GM06990 (cell line): Measurements from ENCODE around the gene MKKS.
A peak's percentile ranks its signal among the peaks of the same experiment; 100 is the strongest.

Experiments
- DNase-seq: peaks from one replicate; pipeline ENCODE4 v3.0.0-alpha.2; 2011; ENCODE audit not compliant: insufficient read length; ENCODE audit errors: extremely low read depth
- H3K27me3 ChIP-seq: replicated peaks from 2 replicates; pipeline ENCODE4 v1.6.0; 2011; ENCODE audit warnings: low read length; ENCODE audit not compliant: control insufficient read depth, insufficient read depth
- H3K36me3 ChIP-seq: 2 replicates; pipeline ENCODE4 v1.5.1; 2011; ENCODE audit warnings: low read length; ENCODE audit not compliant: control insufficient read depth, insufficient read depth
- H3K4me3 ChIP-seq: replicated peaks from 2 replicates; pipeline ENCODE4 v1.5.1; 2011; ENCODE audit warnings: low read depth, mild to moderate bottlenecking, control low read depth, low read length
- TF ChIP-seq, protein P1 (sequence below): IDR thresholded peaks from 2 replicates; pipeline ENCODE4 v1.5.1; 2011; ENCODE audit warnings: low read length, control low read depth, mild to moderate bottlenecking, inconsistent platforms; ENCODE audit not compliant: insufficient read depth, poor library complexity, severe bottlenecking

The MKKS gene

DNA sequence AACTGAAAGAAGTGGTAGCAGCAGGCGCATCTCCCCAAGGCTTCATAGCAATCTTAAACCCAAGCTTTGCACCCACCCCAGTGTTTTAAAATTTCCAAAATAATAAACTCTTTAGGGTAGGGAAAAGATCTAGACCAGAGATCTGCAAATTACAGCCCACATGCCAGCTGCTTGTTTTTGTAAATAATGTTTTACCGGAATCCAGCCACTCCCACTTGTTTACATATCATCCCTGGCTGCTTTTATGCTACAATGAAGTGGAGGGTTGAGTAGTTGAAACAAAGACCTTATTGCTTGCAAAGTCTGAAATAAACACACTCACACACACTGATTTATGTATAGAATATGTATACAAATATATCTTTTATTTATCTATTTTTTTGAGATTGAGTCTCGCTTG is 31.1 kb upstream of the MKKS start:
- Histone ChIP-seq H3K4me3 (no peak overlapping the region), H3K27me3 (no peaks in the 10 kb centered on the region), H3K36me3 (peaks cover 2% of the 10 kb centered on the region; the same call in 1 of the 2 replicates)
- TF ChIP-seq, protein P1, sequence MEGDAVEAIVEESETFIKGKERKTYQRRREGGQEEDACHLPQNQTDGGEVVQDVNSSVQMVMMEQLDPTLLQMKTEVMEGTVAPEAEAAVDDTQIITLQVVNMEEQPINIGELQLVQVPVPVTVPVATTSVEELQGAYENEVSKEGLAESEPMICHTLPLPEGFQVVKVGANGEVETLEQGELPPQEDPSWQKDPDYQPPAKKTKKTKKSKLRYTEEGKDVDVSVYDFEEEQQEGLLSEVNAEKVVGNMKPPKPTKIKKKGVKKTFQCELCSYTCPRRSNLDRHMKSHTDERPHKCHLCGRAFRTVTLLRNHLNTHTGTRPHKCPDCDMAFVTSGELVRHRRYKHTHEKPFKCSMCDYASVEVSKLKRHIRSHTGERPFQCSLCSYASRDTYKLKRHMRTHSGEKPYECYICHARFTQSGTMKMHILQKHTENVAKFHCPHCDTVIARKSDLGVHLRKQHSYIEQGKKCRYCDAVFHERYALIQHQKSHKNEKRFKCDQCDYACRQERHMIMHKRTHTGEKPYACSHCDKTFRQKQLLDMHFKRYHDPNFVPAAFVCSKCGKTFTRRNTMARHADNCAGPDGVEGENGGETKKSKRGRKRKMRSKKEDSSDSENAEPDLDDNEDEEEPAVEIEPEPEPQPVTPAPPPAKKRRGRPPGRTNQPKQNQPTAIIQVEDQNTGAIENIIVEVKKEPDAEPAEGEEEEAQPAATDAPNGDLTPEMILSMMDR: no peak
- no peak for DNase-seq

GRCh38 chr20:10463622-10464021 is 29.6 kb upstream of the MKKS start:
- DNase-seq: no peak
- Histone ChIP-seq H3K27me3 (no peaks in the 10 kb centered on the region), H3K4me3 (no peak overlapping the region), H3K36me3 (peaks cover 2% of the 10 kb centered on the region; the same call in 1 of the 2 replicates)
- TF ChIP-seq, protein P1: no peak

GRCh38 chr20:10462516-10462915 is 28.5 kb upstream of the MKKS start:
- Histone ChIP-seq H3K27me3 (no peaks in the 10 kb centered on the region), H3K36me3 (peaks cover 2% of the 10 kb centered on the region; the same call in 1 of the 2 replicates), H3K4me3 (no peak overlapping the region)
- DNase-seq: no peak
- TF ChIP-seq, protein P1: no peak

DNA sequence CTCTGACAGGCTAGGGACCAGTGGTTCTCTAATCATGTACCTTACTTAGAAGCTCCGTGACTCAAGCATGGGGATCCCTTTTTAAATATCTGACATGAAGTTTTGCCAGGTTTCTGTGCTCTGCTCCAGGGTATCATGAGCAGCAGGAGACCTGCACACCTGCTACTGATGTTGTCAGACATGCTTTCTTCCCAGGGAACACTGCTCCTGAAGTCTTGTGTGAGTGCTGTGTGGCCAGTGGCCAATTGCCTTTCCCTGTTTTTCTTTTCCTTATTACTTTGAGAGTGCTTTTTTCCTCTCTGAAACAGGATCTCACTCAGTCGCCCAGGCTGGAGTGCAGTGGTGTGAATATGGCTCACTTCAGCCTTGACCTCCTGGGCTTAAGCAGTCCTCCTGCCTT is 27.5 kb upstream of the MKKS start:
- DNase-seq: no peak
- Histone ChIP-seq H3K27me3 (no peaks in the 10 kb centered on the region), H3K36me3 (peaks cover 2% of the 10 kb centered on the region; the same call in 1 of the 2 replicates), H3K4me3 (no peak overlapping the region)
- TF ChIP-seq, protein P1: no peak

GRCh38 chr20:10454151-10454750 is 20.2 kb upstream of the MKKS start:
- DNase-seq: no peak
- Histone ChIP-seq H3K4me3 (no peak overlapping the region), H3K27me3 (no peaks in the 10 kb centered on the region), H3K36me3 (no peaks in the 10 kb centered on the region)
- TF ChIP-seq, protein P1: no peak

- Histone ChIP-seq H3K4me3 (no peak overlapping the region), H3K27me3 (no peaks in the 10 kb centered on the region), H3K36me3 (no peaks in the 10 kb centered on the region)
- TF ChIP-seq, protein P1: no peak
- peak; percentile 60 for DNase-seq
Measured at GRCh38 chr20:10453241-10453640, 19.2 kb upstream of the MKKS start.
